Measurements from ENCODE around the gene TAF5L.
"Not testable (repeated sequence)": the region's sequence is repeated elsewhere in the genome, so short reads cannot be mapped to it uniquely, and the experiment has no call there.

The TAF5L gene

GRCh38 chr1:229603371-229604005, 22.4 kb downstream of the TAF5L start:
- DNase-seq: no peak

- no peak for DNase-seq
These were observed 25.7 kb downstream of the TAF5L start for GRCh38 chr1:229600229-229600628.

- DNase-seq: no peak
These were observed 26.5 kb downstream of the TAF5L start for GRCh38 chr1:229599218-229599954.

- DNase-seq: no peak
These were observed 28.0 kb downstream of the TAF5L start for GRCh38 chr1:229597877-229598276.

GRCh38 chr1:229596925-229597699, 28.8 kb downstream of the TAF5L start:
- DNase-seq: no peak

GRCh38 chr1:229595876-229596275, 30.0 kb downstream of the TAF5L start:
- DNase-seq: not testable (repeated sequence)

GRCh38 chr1:229594227-229595008, 31.5 kb downstream of the TAF5L start:
- DNase-seq: no peak

GRCh38 chr1:229593800-229594199, 32.1 kb downstream of the TAF5L start:
- DNase-seq: no peak

- DNase-seq: no peak
These were observed 35.8 kb downstream of the TAF5L start for GRCh38 chr1:229590119-229590518.

GRCh38 chr1:229585338-229585737, 40.6 kb downstream of the TAF5L start:
- no peak for DNase-seq

- no peak for DNase-seq
These were observed 43.2 kb downstream of the TAF5L start for GRCh38 chr1:229582715-229583114.

GRCh38 chr1:229582011-229582694, 43.8 kb downstream of the TAF5L start:
- DNase-seq: no peak

GRCh38 chr1:229581485-229581884, 44.4 kb downstream of the TAF5L start:
- no peak for DNase-seq

- no peak for DNase-seq
These were observed 46.8 kb downstream of the TAF5L start for GRCh38 chr1:229579059-229579673.

- DNase-seq: no peak
These were observed 47.5 kb downstream of the TAF5L start for GRCh38 chr1:229578168-229579058.

- no peak for DNase-seq
These were observed 51.1 kb downstream of the TAF5L start for GRCh38 chr1:229574679-229575442.

- DNase-seq: no peak
These were observed 53.6 kb downstream of the TAF5L start for GRCh38 chr1:229572286-229572685.

GRCh38 chr1:229570891-229571516, 54.9 kb downstream of the TAF5L start:
- no peak for DNase-seq

- no peak for DNase-seq
These were observed 55.6 kb downstream of the TAF5L start for GRCh38 chr1:229570305-229570704.
